Activated CD4-positive, alpha-beta T cell treated with anti-CD3 and anti-CD28 coated beads, Interleukin-2, Interleukin-4, amounts not matched to agents 100 ng/mL and 50 ng/mL, durations not matched to agents 16 hours and 8 hours (primary cell): Measurements from ENCODE around the gene KLHDC4.
A peak's percentile ranks its signal among the peaks of the same experiment; 100 is the strongest.
"Not testable (repeated sequence)": the region's sequence is repeated elsewhere in the genome, so short reads cannot be mapped to it uniquely, and the experiment has no call there.

Experiments used
- DNase-seq: peaks from one replicate; pipeline ENCODE4 v3.0.0-alpha.2; 2020; ENCODE audit warnings: low spot score

KLHDC4 gene

GRCh38 chr16:87684106-87684677 lies 81.6 kb downstream of the KLHDC4 start:
- DNase-seq: no peak

GRCh38 chr16:87682852-87683399 lies 82.9 kb downstream of the KLHDC4 start:
- no peak for DNase-seq

GRCh38 chr16:87681981-87682570 lies 83.7 kb downstream of the KLHDC4 start:
- DNase-seq: peak; percentile 25

GRCh38 chr16:87681051-87681602 lies 84.7 kb downstream of the KLHDC4 start:
- not testable (repeated sequence) for DNase-seq

GRCh38 chr16:87680272-87680644 lies 85.5 kb downstream of the KLHDC4 start:
- no peak for DNase-seq

GRCh38 chr16:87679593-87680271 lies 86.1 kb downstream of the KLHDC4 start:
- no peak for DNase-seq

GRCh38 chr16:87678618-87679017 lies 87.2 kb downstream of the KLHDC4 start:
- DNase-seq: no peak

GRCh38 chr16:87677830-87678229 lies 88.0 kb downstream of the KLHDC4 start:
- DNase-seq: no peak

- no peak for DNase-seq
Measured at GRCh38 chr16:87675111-87675719, 90.6 kb downstream of the KLHDC4 start.

- no peak for DNase-seq
Measured at GRCh38 chr16:87674419-87674818, 91.4 kb downstream of the KLHDC4 start.

GRCh38 chr16:87671715-87672270 lies 94.0 kb downstream of the KLHDC4 start:
- DNase-seq: no peak

- no peak for DNase-seq
Measured at GRCh38 chr16:87671221-87671620, 94.6 kb downstream of the KLHDC4 start.

GRCh38 chr16:87669672-87670071 lies 96.1 kb downstream of the KLHDC4 start:
- DNase-seq: no peak

- DNase-seq: no peak
Measured at GRCh38 chr16:87667946-87668345, 97.8 kb downstream of the KLHDC4 start.

GRCh38 chr16:87667443-87667842 lies 98.3 kb downstream of the KLHDC4 start:
- no peak for DNase-seq

- DNase-seq: no peak
Measured at GRCh38 chr16:87666919-87667318, 98.9 kb downstream of the KLHDC4 start.

GRCh38 chr16:87665193-87665592 lies 100.6 kb downstream of the KLHDC4 start:
- no peak for DNase-seq

- DNase-seq: no peak
Measured at GRCh38 chr16:87664792-87665191, 101.0 kb downstream of the KLHDC4 start.

GRCh38 chr16:87662254-87663204 lies 103.3 kb downstream of the KLHDC4 start:
- DNase-seq: no peak

GRCh38 chr16:87661561-87661960 lies 104.2 kb downstream of the KLHDC4 start:
- DNase-seq: peak; percentile 13

- no peak for DNase-seq
Measured at GRCh38 chr16:87658564-87659225, 107.1 kb downstream of the KLHDC4 start.
